IPS DF 6.9 (cell line): Measurements from ENCODE around the gene UBFD1.
"Not testable (repeated sequence)": the region's sequence is repeated elsewhere in the genome, so short reads cannot be mapped to it uniquely, and the experiment has no call there.

Source experiments
- DNase-seq: peaks from one replicate; pipeline ENCODE4 v3.0.0-alpha.2; 2013; ENCODE audit warnings: low read depth, low spot score
- H3K27ac ChIP-seq: one replicate; pipeline ENCODE4 v1.5.1; 2013; ENCODE audit warnings: low read length, control low read depth
- H3K27me3 ChIP-seq: 2 replicates; pipeline ENCODE4 v1.6.1; 2013; ENCODE audit warnings: mild to moderate bottlenecking, low read length; ENCODE audit not compliant: control insufficient read depth, insufficient read depth
- H3K36me3 ChIP-seq: 2 replicates; pipeline ENCODE4 v1.6.1; 2013; ENCODE audit warnings: low read length; ENCODE audit not compliant: control insufficient read depth, insufficient read depth
- H3K4me1 ChIP-seq: 2 replicates; pipeline ENCODE4 v1.6.1; 2013; ENCODE audit warnings: low read length; ENCODE audit not compliant: control insufficient read depth, insufficient read depth
- H3K4me3 ChIP-seq: 2 replicates; pipeline ENCODE4 v1.5.1; 2013; ENCODE audit warnings: mild to moderate bottlenecking, low read length
- H3K9me3 ChIP-seq: 2 replicates; pipeline ENCODE4 v1.6.1; 2013; ENCODE audit warnings: low read length, inconsistent platforms; ENCODE audit not compliant: control insufficient read depth, insufficient read depth
- WGBS: extraction: QIAGEN DNeasy Blood & Tissue Kit; methylation state at CpG from one replicate; pipeline ENCODE4 v1.1.7; 2013; ENCODE audit warnings: mixed read lengths, missing lambda C conversion rate; ENCODE audit not compliant: insufficient read length, insufficient coverage; 5-methylcytosine and 5-hydroxymethylcytosine counted together

The UBFD1 gene, protein sequence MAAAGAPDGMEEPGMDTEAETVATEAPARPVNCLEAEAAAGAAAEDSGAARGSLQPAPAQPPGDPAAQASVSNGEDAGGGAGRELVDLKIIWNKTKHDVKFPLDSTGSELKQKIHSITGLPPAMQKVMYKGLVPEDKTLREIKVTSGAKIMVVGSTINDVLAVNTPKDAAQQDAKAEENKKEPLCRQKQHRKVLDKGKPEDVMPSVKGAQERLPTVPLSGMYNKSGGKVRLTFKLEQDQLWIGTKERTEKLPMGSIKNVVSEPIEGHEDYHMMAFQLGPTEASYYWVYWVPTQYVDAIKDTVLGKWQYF

GRCh38 chr16:23556881-23557778 lies at the start of gene UBFD1, which contains the start of gene EARS2:
Gene UBFD1 (plus strand): TSS chr16:23557727. CDS start chr16:23557743, 16 bp downstream.
Gene EARS2 (minus strand): TSS chr16:23557350. CDS start chr16:23557343, 7 bp downstream.
- Histone ChIP-seq H3K4me3 (peak within 1 kb of the TSS; percentile 92), H3K9me3 (no peaks in the 10 kb centered on the region), H3K4me1 (no peaks in the 10 kb centered on the region), H3K36me3 (peaks cover 11% of the 10 kb centered on the region), H3K27ac (no peak within 1 kb of the TSS), H3K27me3 (no peaks in the 10 kb centered on the region)
- peak; percentile 93 for DNase-seq
- WGBS: no CpG with 5 or more reads among the region's 65 CpGs

- no peak for DNase-seq
- H3K9me3 ChIP-seq: no peaks in the 10 kb centered on the region
- H3K27me3 ChIP-seq: no peaks in the 10 kb centered on the region
- H3K4me1 ChIP-seq: peaks cover 7% of the 10 kb centered on the region
- no peak overlapping the region for H3K27ac ChIP-seq
- peak overlapping the region; percentile 74; the same call in 1 of the 2 replicates for H3K4me3 ChIP-seq
- H3K36me3 ChIP-seq: 0 out of 2 replicates have a peak, but pooled peaks cover 2% of the 10 kb centered on the region
- no CpG with 5 or more reads among the region's 28 CpGs for WGBS
These were observed 48.7 kb upstream of the UBFD1 start for GRCh38 chr16:23508589-23509440.

GRCh38 chr16:23509441-23509754 lies 48.1 kb upstream of the UBFD1 start:
- WGBS: no CpG with 5 or more reads among the region's 5 CpGs
- H3K4me1 ChIP-seq: peaks cover 7% of the 10 kb centered on the region

GRCh38 chr16:23509782-23510163 lies 47.8 kb upstream of the UBFD1 start:
- DNase-seq: no peak
- Histone ChIP-seq H3K27ac (no peak overlapping the region), H3K9me3 (no peaks in the 10 kb centered on the region), H3K4me3 (peak overlapping the region; percentile 74; the same call in 1 of the 2 replicates), H3K36me3 (0 out of 2 replicates have a peak, but pooled peaks cover 2% of the 10 kb centered on the region), H3K27me3 (no peaks in the 10 kb centered on the region), H3K4me1 (peaks cover 7% of the 10 kb centered on the region)
- WGBS: no CpG with 5 or more reads among the region's 17 CpGs

More at GRCh38 chr16:23509441-23509754, 48.1 kb upstream of the UBFD1 start:
- no peaks in the 10 kb centered on the region for H3K9me3 ChIP-seq
- H3K27me3 ChIP-seq: no peaks in the 10 kb centered on the region
- 0 out of 2 replicates have a peak, but pooled peaks cover 2% of the 10 kb centered on the region for H3K36me3 ChIP-seq
- no peak for DNase-seq
- H3K27ac ChIP-seq: no peak overlapping the region
- peak overlapping the region; percentile 74; the same call in 1 of the 2 replicates for H3K4me3 ChIP-seq

- Histone ChIP-seq H3K4me3 (peak within 1 kb of the TSS; percentile 74; the same call in 1 of the 2 replicates), H3K36me3 (0 out of 2 replicates have a peak, but pooled peaks cover 2% of the 10 kb centered on the region), H3K9me3 (no peaks in the 10 kb centered on the region), H3K27ac (no peak within 1 kb of the TSS), H3K27me3 (no peaks in the 10 kb centered on the region), H3K4me1 (peaks cover 5% of the 10 kb centered on the region; the same call in 1 of the 2 replicates)
- WGBS: no CpG with 5 or more reads among the region's 71 CpGs
- peak; percentile 37 for DNase-seq
These were observed 47.2 kb upstream of the UBFD1 start, which contains the start of gene GGA2 for GRCh38 chr16:23510164-23510914. Gene GGA2 (minus strand): TSS chr16:23510494. CDS start chr16:23510411, 83 bp downstream.

DNA sequence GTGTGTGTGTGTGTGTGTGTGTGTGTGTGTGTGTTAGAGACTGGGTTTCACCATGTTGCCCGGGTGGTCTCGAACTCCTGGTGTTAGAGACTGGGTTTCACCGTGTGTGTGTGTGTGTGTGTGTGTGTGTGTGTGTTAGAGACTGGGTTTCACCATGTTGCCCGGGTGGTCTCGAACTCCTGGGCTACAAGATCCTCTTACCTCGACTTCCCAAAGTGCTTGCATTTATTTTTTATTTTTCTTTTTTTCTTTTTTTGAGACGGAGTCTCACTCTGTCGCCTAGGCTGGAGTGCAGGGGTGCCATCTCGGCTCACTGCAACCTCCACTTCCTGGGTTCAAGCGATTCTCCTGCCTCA lies 46.6 kb upstream of the UBFD1 start:
- peak overlapping the region; percentile 74; the same call in 1 of the 2 replicates for H3K4me3 ChIP-seq
- H3K4me1 ChIP-seq, H3K36me3 ChIP-seq, H3K27me3 ChIP-seq, DNase-seq, H3K9me3 ChIP-seq, H3K27ac ChIP-seq: not testable (repeated sequence)
- no CpG with 5 or more reads among the region's 10 CpGs for WGBS

DNA sequence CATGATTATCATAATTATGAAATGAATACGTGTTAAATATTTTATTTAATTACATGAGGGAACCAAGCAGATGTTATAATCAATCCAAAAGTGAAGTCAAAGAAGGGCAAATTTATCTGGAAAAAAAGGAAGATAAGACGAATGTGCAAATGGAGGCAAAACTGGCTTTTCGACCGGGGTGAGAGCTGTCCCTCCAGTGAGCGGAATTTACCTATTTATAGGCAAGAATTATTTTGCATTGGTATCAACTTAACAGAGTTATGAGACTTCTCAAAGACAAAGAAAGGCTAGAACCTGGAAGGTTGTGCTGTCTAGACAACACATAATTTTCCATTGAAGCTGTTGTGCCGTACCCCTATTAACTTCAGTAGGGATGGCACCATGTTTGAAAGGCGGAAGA lies 45.8 kb upstream of the UBFD1 start:
- H3K27ac ChIP-seq: no peak overlapping the region
- no peak overlapping the region for H3K4me3 ChIP-seq
- WGBS: no CpG with 5 or more reads among the region's 7 CpGs
- no peak for DNase-seq
- no peaks in the 10 kb centered on the region for H3K36me3 ChIP-seq
- no peaks in the 10 kb centered on the region for H3K27me3 ChIP-seq
- H3K9me3 ChIP-seq: no peaks in the 10 kb centered on the region
- 0 out of 2 replicates have a peak, but pooled peaks cover 3% of the 10 kb centered on the region for H3K4me1 ChIP-seq

DNA sequence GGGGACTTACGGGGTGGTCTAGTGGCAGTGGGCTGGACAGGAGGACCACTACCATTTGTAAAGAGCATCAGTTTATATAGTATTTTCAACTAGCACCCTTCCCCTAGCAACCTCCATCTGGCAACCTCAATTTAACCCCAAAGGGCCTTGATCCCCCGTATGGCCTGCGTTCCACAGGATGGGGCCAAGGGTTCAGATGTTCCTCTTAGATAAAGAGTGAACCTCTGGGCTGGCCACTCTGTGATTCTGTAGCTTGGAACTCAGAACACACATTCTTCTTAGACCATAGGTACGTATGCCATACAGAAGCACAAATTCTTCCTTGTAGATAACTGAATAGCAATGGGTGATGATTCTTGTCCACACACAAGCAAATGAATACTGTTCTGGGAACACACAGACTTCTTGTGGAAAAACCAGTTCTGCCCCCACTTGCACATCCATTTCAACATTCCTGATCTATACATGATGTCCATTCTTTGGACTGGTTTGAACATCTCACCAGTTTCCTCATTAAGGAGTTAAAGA lies 45.3 kb upstream of the UBFD1 start:
- no peak overlapping the region for H3K27ac ChIP-seq
- H3K27me3 ChIP-seq: no peaks in the 10 kb centered on the region
- 0 out of 2 replicates have a peak, but pooled peaks cover 3% of the 10 kb centered on the region for H3K4me1 ChIP-seq
- H3K36me3 ChIP-seq: no peaks in the 10 kb centered on the region
- no peak overlapping the region for H3K4me3 ChIP-seq
- H3K9me3 ChIP-seq: no peaks in the 10 kb centered on the region
- no peak for DNase-seq
- no CpG with 5 or more reads among the region's 4 CpGs for WGBS

GRCh38 chr16:23514381-23515152 lies 43.0 kb upstream of the UBFD1 start:
- H3K9me3 ChIP-seq: no peaks in the 10 kb centered on the region
- no CpG with 5 or more reads among the region's 7 CpGs for WGBS
- H3K27me3 ChIP-seq: no peaks in the 10 kb centered on the region
- H3K27ac ChIP-seq: no peak overlapping the region
- no peak overlapping the region for H3K4me3 ChIP-seq
- DNase-seq: no peak
- H3K4me1 ChIP-seq: no peaks in the 10 kb centered on the region
- peaks cover 5% of the 10 kb centered on the region; the same call in 1 of the 2 replicates for H3K36me3 ChIP-seq
